Measurements from ENCODE around the gene DIABLO. TPM values are rescaled to one million over a fixed set of nuclear protein-coding genes. Genes with fewer than 3 reads are reported as not detected.

Gene DIABLO
- 10 to 100 TPM; 34.0 to 35.7 TPM for total RNA-seq

GRCh38 chr12:122225683-122226365 lies at the start of gene DIABLO:
TSS of gene DIABLO (minus strand) at chr12:122226052. CDS start at chr12:122226014, 38 bp downstream.

GRCh38 chr12:122266230-122266901 lies 40.5 kb upstream of the DIABLO start, which contains the start of gene VPS33A:
TSS of gene VPS33A (minus strand) at chr12:122266494. CDS start at chr12:122266408, 86 bp downstream.

GRCh38 chr12:122203301-122204166 lies 22.3 kb downstream of the DIABLO start, which contains the start of gene B3GNT4:
TSS of gene B3GNT4 (plus strand) at chr12:122203709. CDS start at chr12:122204619, 910 bp downstream.

GRCh38 chr12:122182887-122183587 lies 42.8 kb downstream of the DIABLO start, which contains the start of gene LRRC43:
TSS of gene LRRC43 (plus strand) at chr12:122183123. CDS start at chr12:122183145, 22 bp downstream.

DNA sequence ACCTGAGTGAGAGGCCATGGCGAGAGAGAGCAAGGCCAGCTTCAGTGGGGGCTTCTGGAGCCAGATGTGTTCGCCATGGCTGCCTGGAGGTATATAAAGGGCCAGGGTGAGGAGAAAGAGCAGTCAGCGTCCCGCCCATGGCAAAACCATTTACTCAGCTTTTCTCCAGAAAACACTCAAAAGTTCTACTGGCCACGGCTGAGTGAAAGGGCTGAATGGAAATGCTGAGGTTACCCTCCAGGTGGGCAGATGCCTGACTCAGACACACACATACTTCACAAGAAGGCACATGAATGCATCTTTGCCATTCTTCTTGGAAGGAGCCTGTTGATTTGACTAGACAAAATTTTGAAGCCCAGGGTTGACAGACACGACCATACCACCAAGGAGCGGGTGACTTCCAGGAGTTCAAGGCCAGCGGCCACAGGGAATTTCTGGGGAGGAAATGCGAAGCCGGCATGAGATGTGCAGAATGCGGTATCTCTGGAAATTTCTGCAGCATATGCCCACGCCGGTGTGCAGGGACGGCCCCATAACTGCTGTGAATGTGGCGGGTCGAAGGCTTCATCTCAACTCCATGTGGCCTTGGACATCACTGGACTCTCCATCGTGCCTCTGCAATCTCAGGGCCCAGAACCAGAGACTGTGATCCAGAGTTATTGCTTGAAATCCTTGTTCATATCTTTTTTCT lies 51.6 kb downstream of the DIABLO start, which contains the start of gene IL31:
Gene IL31, minus strand, starts transcription at position 67 of the 691 bp plus-strand sequence. Its CDS starts 49 bp downstream, at position 18.

Other genes starting within 250 kb of the DIABLO start
- gene BCL7A, start 204.2 kb downstream of the DIABLO start, total RNA-seq = 1 to 10 TPM; 8.7 to 9.7 TPM
- gene MLXIP, start 147.3 kb downstream of the DIABLO start, total RNA-seq = 10 to 100 TPM; 52.0 to 54.8 TPM
- not detected for gene IL31, start 51.8 kb downstream of the DIABLO start, total RNA-seq
- gene LRRC43, start 42.9 kb downstream of the DIABLO start, total RNA-seq = not detected
- 1 to 10 TPM; 2.1 TPM for gene B3GNT4, start 22.3 kb downstream of the DIABLO start, total RNA-seq
- gene VPS33A, start 40.4 kb upstream of the DIABLO start, total RNA-seq = 10 to 100 TPM; 24.1 to 25.9 TPM
- gene CLIP1, start 196.6 kb upstream of the DIABLO start, total RNA-seq = 10 to 100 TPM; 60.2 to 63.3 TPM

All from activated naive CD4-positive, alpha-beta T cell treated with anti-CD3 and anti-CD28 coated beads, Interleukin-2, amount 10 ng/mL, durations not matched to agents 5 hours and 36 hours (primary cell).